HG03135 (cell line): ENCODE results near the gene NDEL1.

Experiments used
- ATAC-seq: cut with Tn5 transposase; IDR thresholded peaks from one replicate; pipeline ENCODE4 v1.9.1; 2021; ENCODE audit warnings: mild to moderate bottlenecking, moderate library complexity; ENCODE audit not compliant: unreplicated experiment

Gene NDEL1

GRCh38 chr17:8500609-8501008, 64.9 kb downstream of the NDEL1 start:
- ATAC-seq = no peak

GRCh38 chr17:8502126-8502525, 66.4 kb downstream of the NDEL1 start:
- no peak for ATAC-seq

DNA sequence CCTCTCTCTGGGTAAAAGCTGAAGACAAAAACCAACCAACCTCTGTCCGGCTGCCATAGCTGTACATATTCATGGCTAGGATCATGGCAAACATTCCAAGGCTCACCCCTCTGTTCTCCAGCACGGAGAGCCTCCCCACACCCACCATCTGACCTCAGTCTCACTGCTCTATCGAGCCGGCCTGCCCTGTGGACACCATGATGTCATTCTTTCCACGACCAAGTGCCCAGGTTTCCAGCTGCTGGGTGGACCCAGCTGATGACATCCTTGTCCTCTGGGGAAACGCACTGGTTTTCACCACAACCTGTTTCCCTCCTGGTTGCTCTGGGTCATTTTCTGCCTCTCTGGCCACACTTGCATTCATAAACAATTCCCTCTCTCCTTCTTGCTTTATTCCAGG, 67.7 kb downstream of the NDEL1 start:
- no peak for ATAC-seq

DNA sequence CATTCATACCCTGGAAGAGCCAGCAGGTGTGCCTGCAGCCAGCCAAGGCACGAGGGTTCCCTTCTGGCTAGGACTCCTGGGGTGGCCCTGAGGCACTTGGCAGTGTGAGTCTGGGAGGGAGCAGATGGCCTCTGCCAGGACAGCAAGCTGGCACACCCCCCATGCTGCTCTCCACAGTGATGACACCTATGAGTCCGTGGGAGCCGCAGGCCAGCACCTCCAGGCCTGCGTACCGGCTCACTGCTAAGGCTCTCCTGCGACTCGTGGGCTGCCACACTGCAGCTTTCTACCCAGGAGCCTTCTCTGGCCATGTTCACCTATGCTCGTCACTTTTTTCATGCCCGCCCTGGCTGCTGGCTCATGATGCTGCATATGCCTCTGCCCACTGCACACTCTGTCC, 68.1 kb downstream of the NDEL1 start:
- ATAC-seq = no peak

- ATAC-seq = no peak
Measured at GRCh38 chr17:8504460-8505207, 69.0 kb downstream of the NDEL1 start.

- no peak for ATAC-seq
Measured at GRCh38 chr17:8506145-8506544, 70.5 kb downstream of the NDEL1 start.

- ATAC-seq = no peak
Measured at GRCh38 chr17:8514801-8515200, 79.1 kb downstream of the NDEL1 start.
